GM04504 (cell line): ENCODE measurements around the gene EMILIN2.
A peak's percentile ranks its signal among the peaks of the same experiment; 100 is the strongest.
"Not testable (repeated sequence)": the region's sequence is repeated elsewhere in the genome, so short reads cannot be mapped to it uniquely, and the experiment has no call there.

ENCODE experiments used
- DNase-seq: peaks from one replicate; pipeline ENCODE4 v3.0.0-alpha.2; 2012; ENCODE audit warnings: low read depth

EMILIN2 gene

GRCh38 chr18:2915486-2915885, 68.7 kb downstream of the EMILIN2 start:
- not testable (repeated sequence) for DNase-seq

GRCh38 chr18:2916184-2916583, 69.4 kb downstream of the EMILIN2 start:
- DNase-seq = no peak

GRCh38 chr18:2917259-2918047, 70.6 kb downstream of the EMILIN2 start:
- no peak for DNase-seq

GRCh38 chr18:2918761-2919550, 72.2 kb downstream of the EMILIN2 start:
- no peak for DNase-seq

GRCh38 chr18:2919600-2919999, 72.8 kb downstream of the EMILIN2 start:
- no peak for DNase-seq

GRCh38 chr18:2920027-2920426, 73.2 kb downstream of the EMILIN2 start:
- no peak for DNase-seq

- DNase-seq = no peak
Observed at GRCh38 chr18:2920546-2921343, 73.9 kb downstream of the EMILIN2 start.

GRCh38 chr18:2921778-2922177, 75.0 kb downstream of the EMILIN2 start:
- DNase-seq = no peak

GRCh38 chr18:2923464-2923863, 76.7 kb downstream of the EMILIN2 start:
- DNase-seq = no peak

- DNase-seq = no peak
Observed at GRCh38 chr18:2924920-2925319, 78.1 kb downstream of the EMILIN2 start.

- DNase-seq = no peak
Observed at GRCh38 chr18:2926528-2926927, 79.7 kb downstream of the EMILIN2 start.

- DNase-seq = no peak
Observed at GRCh38 chr18:2927745-2928144, 80.9 kb downstream of the EMILIN2 start.

GRCh38 chr18:2932247-2933181, 85.7 kb downstream of the EMILIN2 start:
- DNase-seq = no peak

- no peak for DNase-seq
Observed at GRCh38 chr18:2933995-2934394, 87.2 kb downstream of the EMILIN2 start.

GRCh38 chr18:2935438-2936192, 88.8 kb downstream of the EMILIN2 start:
- peak; percentile 9 for DNase-seq

- DNase-seq = no peak
Observed at GRCh38 chr18:2939317-2939716, 92.5 kb downstream of the EMILIN2 start.

GRCh38 chr18:2948038-2948437, 101.2 kb downstream of the EMILIN2 start:
- DNase-seq = no peak

- DNase-seq = no peak
Observed at GRCh38 chr18:2952605-2953004, 105.8 kb downstream of the EMILIN2 start.

- DNase-seq = no peak
Observed at GRCh38 chr18:2953935-2954653, 107.3 kb downstream of the EMILIN2 start.
